Right cardiac atrium (tissue), 5 donors: ENCODE measurements around the gene ACTL6B. TPM values are rescaled to one million over a fixed set of nuclear protein-coding genes. Genes with fewer than 3 reads are reported as not detected.
A peak's percentile ranks its signal among the peaks of the same experiment; 100 is the strongest.

Experiments
- ATAC-seq, 2 donors: fragments of 200-7000 bp; cut with Tn5 transposase; one replicate each; pipeline versions ENCODE4 v1.8.0 to v1.9.1; 2020; ENCODE audit warnings: moderate library complexity in 2 of 2, mild to moderate bottlenecking in 1 of 2
- DNase-seq, 3 donors: peaks; one replicate each; pipeline ENCODE4 v3.0.0-alpha.2; 2020
- H3K27ac ChIP-seq: one replicate; pipeline ENCODE4 v1.5.1; 2013; ENCODE audit warnings: mild to moderate bottlenecking, low read length, control low read depth, moderate library complexity
- H3K27me3 ChIP-seq: one replicate; pipeline ENCODE4 v1.6.1; 2013; ENCODE audit not compliant: control insufficient read depth, insufficient read depth
- H3K4me1 ChIP-seq: one replicate; pipeline ENCODE4 v1.6.1; 2013; ENCODE audit warnings: low read length; ENCODE audit not compliant: control insufficient read depth, insufficient read depth
- H3K4me3 ChIP-seq: one replicate; pipeline ENCODE4 v1.5.1; 2013; ENCODE audit warnings: low read length, control low read depth
- H3K9me3 ChIP-seq: one replicate; pipeline ENCODE4 v1.6.1; 2013; ENCODE audit warnings: low read length; ENCODE audit not compliant: control insufficient read depth
- WGBS: extraction: QIAGEN DNeasy Blood & Tissue Kit; methylation state at CpG from one replicate; pipeline ENCODE4 v1.1.7; 2013; 5-methylcytosine and 5-hydroxymethylcytosine counted together
- intact Hi-C, 4 donors: fragments of 100-400 bp; cut with DNase I; formaldehyde crosslinking; loops; one replicate each; pipeline versions ENCODE4 v1.11.0 to v1.14.0; 2022 to 2023
- polyA plus RNA-seq: library from polyadenylated mRNA; stranded (reverse); fragments of 200-250 nt; gene quantifications from one replicate; pipeline ENCODE4 v1.2.3, GENCODE V29; 2013
- total RNA-seq, 4 donors: library from RNA; stranded (reverse); fragmentation: NEBNext Ultra II Directional; extraction: Animal tissue kit (Norgen Biotek cat#: 25700); gene quantifications; one replicate each; pipeline ENCODE4 v1.2.1, GENCODE V29; 2021
- donor health status: healthy with polysubstance abuse.
- donor health status: DM: no; HTN: yes; CAD: no.
- donor health status: DM: no; HTN: no; CAD: no.
- donor health status: DM: no; HTN: yes; CAD: no; lungs with severe emphysema.
- donor health status: DM: yes; HTN: yes; CAD: no.

ACTL6B gene
- total and polyA plus RNA-seq, 5 donors, result not detected

DNA sequence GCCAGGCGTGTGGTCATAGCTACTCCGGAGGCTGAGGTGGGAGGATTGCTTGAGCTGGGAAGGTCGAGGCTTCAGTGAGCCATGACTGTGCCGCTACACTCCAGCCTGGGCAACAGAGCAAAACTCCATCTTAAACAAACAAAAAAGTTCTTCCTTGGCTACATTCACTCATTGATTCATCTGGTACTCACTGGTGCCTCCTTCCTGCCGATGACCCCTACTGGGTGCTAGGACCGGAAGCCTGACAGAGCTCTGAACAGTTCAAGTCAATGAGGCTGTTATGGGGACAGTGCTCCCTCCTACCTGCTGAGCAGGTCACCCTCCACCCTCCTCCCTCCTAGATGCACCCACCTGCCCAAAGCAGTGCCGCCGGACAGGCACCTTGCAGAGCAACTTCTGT lies 49.1 kb downstream of the ACTL6B start:
- Histone ChIP-seq H3K9me3 (no peaks in the 10 kb centered on the region), H3K4me3 (no peak overlapping the region), H3K27me3 (no peaks in the 10 kb centered on the region), H3K4me1 (no peaks in the 10 kb centered on the region), H3K27ac (no peak overlapping the region)
- WGBS, result 90% methylated on average over 8 of the region's 8 CpGs
- intact Hi-C loops, result loop anchor here in 1 of 4 donors (10.0 kb wide), 1 partner anchor 78 kb away; no protein-coding TSS in a partner anchor
- DNase-seq (no peak), ATAC-seq (no peak)

DNA sequence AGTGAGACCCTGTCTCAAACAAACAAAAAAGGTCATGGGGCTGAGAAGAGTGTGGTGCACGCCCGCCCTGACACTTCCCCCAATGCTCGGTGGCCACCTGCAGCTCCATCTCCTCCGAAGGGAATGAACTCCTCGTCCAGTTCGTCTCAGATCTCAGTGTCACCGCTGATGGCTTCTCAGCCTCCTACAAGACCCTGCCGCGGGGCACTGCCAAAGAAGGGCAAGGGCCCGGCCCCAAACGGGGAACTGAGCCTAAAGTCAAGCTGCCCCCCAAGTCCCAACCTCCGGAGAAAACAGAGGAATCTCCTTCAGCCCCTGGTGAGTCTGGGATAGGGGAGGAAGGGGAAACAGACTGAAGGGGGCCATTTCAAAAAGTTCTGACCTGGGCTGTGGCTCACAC lies 49.9 kb downstream of the ACTL6B start:
- 92% methylated on average over 12 of the region's 12 CpGs for WGBS
- no peak for DNase-seq

DNA sequence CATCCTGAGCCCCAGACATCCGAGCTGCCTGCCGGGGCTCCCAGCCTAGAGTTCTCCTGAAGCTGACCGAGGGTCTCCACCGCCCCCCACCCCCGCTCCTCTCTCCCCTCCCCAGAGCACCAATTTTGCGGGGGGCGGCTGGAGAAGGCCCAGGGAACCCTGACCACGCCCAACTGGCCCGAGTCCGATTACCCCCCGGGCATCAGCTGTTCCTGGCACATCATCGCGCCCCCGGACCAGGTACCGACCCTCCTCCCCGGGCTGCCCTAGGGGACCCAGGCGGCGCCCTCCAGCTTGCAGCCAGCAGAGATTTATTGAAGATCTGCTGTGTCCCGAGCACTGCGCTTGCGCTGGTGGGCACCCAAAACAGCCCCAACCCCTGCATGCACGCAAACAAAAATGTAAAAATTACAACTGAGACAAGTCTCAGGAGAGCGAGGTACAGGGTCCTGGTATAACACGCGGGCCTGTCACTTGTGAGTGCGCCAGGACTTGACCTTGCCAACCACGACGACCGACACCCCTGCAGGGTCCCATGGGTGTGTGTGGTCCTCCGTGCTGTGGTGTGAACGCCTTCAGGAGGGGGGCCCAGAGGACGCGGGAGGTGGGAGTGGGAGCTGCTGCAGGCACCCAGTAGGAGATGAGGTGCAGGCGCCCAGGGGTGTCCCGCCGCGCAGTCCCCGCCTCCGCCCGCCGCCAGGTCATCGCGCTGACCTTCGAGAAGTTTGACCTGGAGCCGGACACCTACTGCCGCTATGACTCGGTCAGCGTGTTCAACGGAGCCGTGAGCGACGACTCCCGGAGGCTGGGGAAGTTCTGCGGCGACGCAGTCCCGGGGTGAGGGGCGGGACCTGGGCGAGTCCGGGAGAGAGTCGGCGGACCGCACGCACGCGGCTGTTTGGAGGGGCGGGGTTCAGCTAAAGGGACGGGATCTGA lies 51.0 kb downstream of the ACTL6B start:
- intact Hi-C loops, result loop anchor here in 1 of 4 donors (10.0 kb wide), 1 partner anchor 80 kb away; no protein-coding TSS in a partner anchor
- Histone ChIP-seq H3K4me1 (no peaks in the 10 kb centered on the region), H3K27me3 (no peaks in the 10 kb centered on the region), H3K27ac (no peak overlapping the region), H3K4me3 (peak overlapping the region; percentile 89), H3K9me3 (no peaks in the 10 kb centered on the region)
- peak; percentile 8 to 34 for ATAC-seq
- WGBS, result 17% methylated on average over 68 of the region's 68 CpGs
- DNase-seq, result peak in 2 of 3 donors; percentile 79 to 84

More for the DNA sequence above, 49.9 kb downstream of the ACTL6B start:
- H3K27me3 ChIP-seq, result no peaks in the 10 kb centered on the region
- no peaks in the 10 kb centered on the region for H3K9me3 ChIP-seq
- H3K4me3 ChIP-seq, result no peak overlapping the region
- no peaks in the 10 kb centered on the region for H3K4me1 ChIP-seq
- intact Hi-C loops, result loop anchor here in 1 of 4 donors (10.0 kb wide), 1 partner anchor 78 kb away; no protein-coding TSS in a partner anchor
- ATAC-seq, result no peak
- H3K27ac ChIP-seq, result no peak overlapping the region

DNA sequence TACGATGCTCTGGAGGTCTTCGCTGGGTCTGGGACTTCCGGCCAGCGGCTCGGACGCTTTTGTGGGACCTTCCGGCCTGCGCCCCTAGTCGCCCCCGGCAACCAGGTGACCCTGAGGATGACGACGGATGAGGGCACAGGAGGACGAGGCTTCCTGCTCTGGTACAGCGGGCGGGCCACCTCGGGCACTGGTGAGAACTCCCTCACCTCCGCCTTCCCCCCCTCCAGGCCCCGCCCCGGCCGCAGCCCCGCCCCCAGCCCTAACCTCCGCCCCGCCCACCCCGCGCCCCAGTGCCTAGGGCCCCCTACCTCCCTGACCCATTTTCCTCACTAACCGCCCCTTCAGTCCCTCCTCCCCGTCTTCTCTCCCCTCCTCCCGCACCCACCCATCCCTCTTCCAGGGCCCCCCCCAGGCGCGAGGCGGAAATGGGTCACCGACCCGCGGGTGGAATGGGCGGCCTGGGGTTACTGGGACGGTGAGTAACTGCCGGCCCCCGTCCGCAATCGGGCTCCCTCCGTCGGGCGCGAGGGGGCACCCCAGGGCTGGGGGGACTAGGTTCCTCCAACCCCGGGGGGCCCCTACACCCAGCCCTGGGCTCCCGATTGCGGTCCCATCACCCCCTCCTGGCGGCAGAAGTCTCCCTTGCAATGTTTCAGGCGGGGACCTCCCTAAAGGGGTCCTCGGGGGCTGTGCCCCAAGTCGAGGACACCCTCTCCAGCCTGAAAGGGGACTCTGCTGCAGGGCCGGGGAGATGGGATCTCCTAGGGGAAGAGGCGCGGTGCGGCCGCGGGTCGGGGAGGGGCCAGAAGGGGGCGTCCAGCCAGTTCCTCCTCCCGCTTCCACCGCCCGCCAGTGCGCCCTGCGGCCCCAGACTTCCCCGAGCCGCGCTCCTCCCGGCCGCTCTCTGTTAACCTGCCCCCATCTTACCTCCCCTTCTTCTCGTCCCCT lies 51.9 kb downstream of the ACTL6B start:
- H3K4me3 ChIP-seq, result peak overlapping the region; percentile 89
- peak overlapping the region; percentile 85 for H3K27ac ChIP-seq
- H3K27me3 ChIP-seq, result no peaks in the 10 kb centered on the region
- no peaks in the 10 kb centered on the region for H3K4me1 ChIP-seq
- WGBS, result under 1% methylated on average over 70 of the region's 70 CpGs
- intact Hi-C loops, result loop anchor here in 1 of 4 donors (10.0 kb wide), 1 partner anchor 80 kb away; no protein-coding TSS in a partner anchor
- ATAC-seq (peak; percentile 78 to 84), DNase-seq (peak; percentile 80 to 94 (median 93))
- no peaks in the 10 kb centered on the region for H3K9me3 ChIP-seq

- Histone ChIP-seq H3K27ac (peak overlapping the region; percentile 10), H3K9me3 (no peaks in the 10 kb centered on the region), H3K4me3 (peak overlapping the region; percentile 89), H3K4me1 (no peaks in the 10 kb centered on the region), H3K27me3 (no peaks in the 10 kb centered on the region)
- intact Hi-C loops, result loop anchor here in 1 of 4 donors (10.0 kb wide), 1 partner anchor 81 kb away; no protein-coding TSS in a partner anchor
- 10% methylated on average over 10 of the region's 10 CpGs for WGBS
- DNase-seq, result no peak
- peak in 1 of 2 donors; percentile 7 for ATAC-seq
These were observed 52.6 kb downstream of the ACTL6B start for GRCh38 chr7:100603726-100604027.

GRCh38 chr7:100602889-100603725 lies 53.1 kb downstream of the ACTL6B start:
- Histone ChIP-seq H3K4me1 (no peaks in the 10 kb centered on the region), H3K9me3 (no peaks in the 10 kb centered on the region), H3K27me3 (no peaks in the 10 kb centered on the region), H3K27ac (peak overlapping the region; percentile 21), H3K4me3 (peak overlapping the region; percentile 37)
- DNase-seq (peak; percentile 79 to 93 (median 89)), ATAC-seq (peak; percentile 45 to 66)
- 34% methylated on average over 21 of the region's 21 CpGs for WGBS
- intact Hi-C loops, result loop anchor here in 1 of 4 donors (10.0 kb wide), 1 partner anchor 82 kb away; no protein-coding TSS in a partner anchor

DNA sequence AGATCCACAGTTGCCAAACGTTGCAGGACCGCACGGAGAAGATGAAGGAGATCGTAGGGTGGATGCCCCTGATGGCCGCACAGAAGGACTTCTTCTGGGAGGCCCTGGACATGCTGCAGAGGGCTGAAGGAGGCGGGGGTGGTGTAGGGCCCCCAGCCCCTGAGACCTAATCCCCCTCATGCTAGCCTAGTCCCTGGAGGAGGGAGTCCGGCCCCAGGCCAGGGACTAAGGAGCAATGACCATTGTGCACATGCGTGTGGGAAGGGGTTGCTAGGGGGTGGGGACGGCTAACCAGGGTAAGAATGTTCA lies 55.6 kb downstream of the ACTL6B start:
- no peaks in the 10 kb centered on the region for H3K9me3 ChIP-seq
- WGBS, result 74% methylated on average over 9 of the region's 9 CpGs
- H3K27me3 ChIP-seq, result no peaks in the 10 kb centered on the region
- intact Hi-C loops, result loop anchor here in 1 of 4 donors (10.0 kb wide), 1 partner anchor 84 kb away; no protein-coding TSS in a partner anchor
- H3K4me1 ChIP-seq, result no peaks in the 10 kb centered on the region
- ATAC-seq (no peak), DNase-seq (peak in 1 of 3 donors; percentile 52)
- H3K4me3 ChIP-seq, result no peak overlapping the region
- H3K27ac ChIP-seq, result no peak overlapping the region

DNA sequence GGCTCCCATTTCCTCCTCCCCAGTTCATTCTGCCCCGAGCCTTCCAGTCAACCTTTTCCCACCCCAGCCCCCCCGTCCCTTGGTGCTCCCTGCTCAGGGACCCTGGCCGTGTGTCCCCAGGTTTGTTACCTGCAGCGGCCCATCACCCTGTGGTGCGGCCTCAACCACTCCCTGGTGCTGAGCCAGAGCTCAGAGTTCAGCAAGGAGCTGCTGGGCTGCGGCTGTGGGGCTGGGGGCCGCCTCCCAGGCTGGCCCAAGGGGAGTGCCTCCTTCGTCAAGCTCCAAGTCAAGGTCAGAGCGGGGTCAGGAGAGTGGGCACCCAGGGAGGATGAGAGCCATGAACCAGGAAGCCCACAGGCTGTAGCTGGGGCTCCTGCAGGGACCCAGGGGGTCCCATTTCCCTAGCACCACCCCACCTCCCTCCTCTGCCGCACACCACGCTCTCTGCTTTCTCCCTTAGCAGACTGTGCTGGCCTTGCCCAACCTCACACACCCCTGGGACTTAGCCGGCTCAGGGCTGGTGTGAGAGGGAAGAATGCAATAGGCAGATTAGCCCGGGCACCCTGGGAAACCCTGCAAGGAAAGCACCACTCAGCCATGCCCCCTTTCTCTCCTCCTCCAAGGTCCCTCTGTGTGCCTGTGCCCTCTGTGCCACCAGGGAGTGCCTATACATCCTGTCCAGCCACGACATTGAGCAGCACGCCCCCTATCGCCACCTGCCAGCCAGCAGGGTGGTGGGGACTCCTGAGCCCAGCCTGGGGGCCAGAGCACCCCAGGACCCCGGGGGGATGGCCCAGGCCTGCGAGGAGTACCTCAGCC lies 56.1 kb downstream of the ACTL6B start:
- WGBS, result 71% methylated on average over 18 of the region's 18 CpGs
- intact Hi-C loops, result loop anchor here in 1 of 4 donors (10.0 kb wide), 1 partner anchor 85 kb away; no protein-coding TSS in a partner anchor
- H3K4me1 ChIP-seq, result no peaks in the 10 kb centered on the region

DNA sequence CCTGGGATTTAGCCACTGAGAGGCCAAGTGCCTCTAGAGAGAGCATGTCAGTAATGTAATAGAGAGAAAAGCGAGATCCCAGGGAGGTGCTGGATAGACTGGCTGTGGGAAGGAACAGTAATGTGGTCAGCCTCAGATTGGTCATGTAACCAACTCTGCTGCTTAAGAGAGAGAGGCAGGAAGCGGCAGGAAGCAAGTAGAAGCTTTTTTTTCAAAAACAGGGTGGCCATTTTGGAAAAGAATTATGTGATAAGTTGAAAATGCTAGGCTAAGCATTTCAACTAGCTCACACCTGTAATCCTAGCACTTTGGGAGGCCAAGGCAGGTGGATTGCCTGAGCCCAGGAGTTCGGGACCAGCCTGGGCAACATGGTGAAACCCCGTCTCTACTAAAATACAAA lies 57.8 kb downstream of the ACTL6B start:
- H3K4me3 ChIP-seq, result no peak overlapping the region
- no peaks in the 10 kb centered on the region for H3K9me3 ChIP-seq
- intact Hi-C loops, result no loop called here
- H3K27ac ChIP-seq, result no peak overlapping the region
- ATAC-seq, result no peak
- H3K27me3 ChIP-seq, result no peaks in the 10 kb centered on the region
- H3K4me1 ChIP-seq, result no peaks in the 10 kb centered on the region
- WGBS, result 84% methylated on average over 4 of the region's 4 CpGs
- DNase-seq, result no peak

More for the DNA sequence above, 56.1 kb downstream of the ACTL6B start:
- no peaks in the 10 kb centered on the region for H3K9me3 ChIP-seq
- H3K27ac ChIP-seq, result no peak overlapping the region
- H3K27me3 ChIP-seq, result no peaks in the 10 kb centered on the region
- DNase-seq (peak in 2 of 3 donors; percentile 42 to 55), ATAC-seq (no peak)
- no peak overlapping the region for H3K4me3 ChIP-seq
